Tibial nerve (tissue), 4 donors: ENCODE data around the gene ENOX1.

Source experiments
- CTCF ChIP-seq, 5 experiments: fragments of 200-600 bp in 3 of 5; fragments of 450-650 bp in 2 of 5; sonication (generic) in 3 of 5; IDR thresholded peaks; one replicate each; pipeline ENCODE4 v1.5.1; 2016 to 2019; ENCODE audit warnings: antibody characterized with exemption in 5 of 5, mild to moderate bottlenecking in 3 of 5, moderate library complexity in 2 of 5
- EP300 ChIP-seq, 2 donors: sonication (generic); formaldehyde crosslinking; IDR thresholded peaks; one replicate each; pipeline ENCODE4 v1.6.1; 2017; ENCODE audit warnings: antibody characterized with exemption in 2 of 2, mild to moderate bottlenecking in 1 of 2
- POLR2A ChIP-seq, 2 donors: fragments of 450-650 bp; IDR thresholded peaks; one replicate each; pipeline ENCODE4 v1.6.1; 2017; ENCODE audit warnings: antibody characterized with exemption in 2 of 2, mild to moderate bottlenecking in 2 of 2, moderate library complexity in 2 of 2

GRCh38 chr13:43293008-43293407 lies 493.8 kb downstream of the ENOX1 start:
- TF ChIP-seq CTCF (IDR thresholded peaks at IDR 0.05) (no peak), EP300 (IDR thresholded peaks at IDR 0.05) (no peak), POLR2A (IDR thresholded peaks at IDR 0.05) (no peak)
